Liver (tissue), 9 donors: Measurements from ENCODE around the gene IWS1. TPM values are rescaled to one million over a fixed set of nuclear protein-coding genes. Genes with fewer than 3 reads are reported as not detected.

Source experiments
- DNase-seq: peaks from one replicate; pipeline ENCODE4 v3.0.0-alpha.2; 2017; ENCODE audit warnings: low spot score
- H3K27ac ChIP-seq, 2 donors: one replicate each; pipeline ENCODE4 v1.7.0; 2013; ENCODE audit warnings: inconsistent platforms in 2 of 2, low read length in 2 of 2, control low read depth in 1 of 2, low read depth in 1 of 2, mild to moderate bottlenecking in 1 of 2
- H3K27me3 ChIP-seq, 4 donors: one replicate each; pipeline versions ENCODE4 v1.6.1 to v1.7.0; 2013; ENCODE audit warnings: low read length in 3 of 4, inconsistent platforms in 1 of 4, mild to moderate bottlenecking in 1 of 4, moderate library complexity in 1 of 4; ENCODE audit not compliant: control insufficient read depth in 4 of 4, insufficient read depth in 4 of 4
- H3K36me3 ChIP-seq, 4 donors: one replicate each; pipeline versions ENCODE4 v1.6.1 to v1.7.0; 2013; ENCODE audit warnings: low read length in 3 of 4, mild to moderate bottlenecking in 3 of 4, low read depth in 1 of 4, moderate library complexity in 1 of 4; ENCODE audit not compliant: control insufficient read depth in 4 of 4, insufficient read depth in 3 of 4
- H3K4me1 ChIP-seq, 4 donors: one replicate each; pipeline versions ENCODE4 v1.6.1 to v1.7.0; 2013; ENCODE audit warnings: low read length in 3 of 4, mild to moderate bottlenecking in 3 of 4, moderate library complexity in 1 of 4; ENCODE audit not compliant: control insufficient read depth in 4 of 4, insufficient read depth in 4 of 4
- H3K4me3 ChIP-seq, 3 donors: one replicate each; pipeline versions ENCODE4 v1.6.1 to v1.7.0; 2013; ENCODE audit warnings: low read length in 3 of 3, control low read depth in 1 of 3, low read depth in 1 of 3, mild to moderate bottlenecking in 1 of 3
- H3K9ac ChIP-seq, 2 donors: one replicate each; pipeline ENCODE4 v1.7.0; 2013; ENCODE audit warnings: low read length in 2 of 2, mild to moderate bottlenecking in 2 of 2, moderate library complexity in 2 of 2, control low read depth in 1 of 2, low read depth in 1 of 2
- H3K9me3 ChIP-seq, 4 donors: one replicate each; pipeline versions ENCODE4 v1.6.1 to v1.7.0; 2013; ENCODE audit warnings: low read length in 3 of 4; ENCODE audit not compliant: control insufficient read depth in 4 of 4
- EGR1 ChIP-seq, 2 donors: IDR thresholded peaks; 2 replicates each; pipeline ENCODE4 v1.6.1; 2016 to 2018; ENCODE audit warnings: antibody characterized with exemption in 2 of 2, low read depth in 2 of 2
- FOXA2 ChIP-seq: IDR thresholded peaks from 2 replicates; pipeline ENCODE4 v1.6.1; 2016; ENCODE audit warnings: antibody characterized with exemption
- GABPA ChIP-seq, 2 donors: IDR thresholded peaks in 1 of 2; conservative IDR thresholded peaks in 1 of 2; 2 replicates each; pipeline ENCODE4 v1.6.1; 2016; ENCODE audit warnings: antibody characterized with exemption in 2 of 2, mild to moderate bottlenecking in 1 of 2, moderate library complexity in 1 of 2
- HNF4A ChIP-seq, 2 donors: conservative IDR thresholded peaks; 2 replicates each; pipeline ENCODE4 v1.6.1; 2016; ENCODE audit warnings: antibody characterized with exemption in 2 of 2, mild to moderate bottlenecking in 2 of 2
- HNF4G ChIP-seq: IDR thresholded peaks from 2 replicates; pipeline ENCODE4 v1.6.1; 2016; ENCODE audit warnings: antibody characterized with exemption
- NR2F2 ChIP-seq: IDR thresholded peaks from 2 replicates; pipeline ENCODE4 v1.6.1; 2016; ENCODE audit warnings: antibody characterized with exemption
- RAD21 ChIP-seq, 2 donors: IDR thresholded peaks; 2 replicates each; pipeline ENCODE4 v1.6.1; 2016; ENCODE audit warnings: antibody characterized with exemption in 2 of 2, mild to moderate bottlenecking in 2 of 2
- RXRA ChIP-seq, 2 donors: IDR thresholded peaks; 2 replicates each; pipeline ENCODE4 v1.6.1; 2017 to 2018; ENCODE audit warnings: antibody characterized with exemption in 2 of 2, mild to moderate bottlenecking in 1 of 2
- SP1 ChIP-seq: IDR thresholded peaks from 2 replicates; pipeline ENCODE4 v1.6.1; 2018; ENCODE audit warnings: antibody characterized with exemption, mild to moderate bottlenecking
- TAF1 ChIP-seq: conservative IDR thresholded peaks from 2 replicates; pipeline ENCODE4 v1.6.1; 2016; ENCODE audit warnings: antibody characterized with exemption, mild to moderate bottlenecking
- YY1 ChIP-seq: IDR thresholded peaks from 2 replicates; pipeline ENCODE4 v1.6.1; 2016; ENCODE audit warnings: antibody characterized with exemption, mild to moderate bottlenecking
- WGBS: extraction: QIAGEN DNeasy Blood & Tissue Kit; methylation state at CpG from one replicate; pipeline ENCODE4 v1.1.7; 2013; 5-methylcytosine and 5-hydroxymethylcytosine counted together
- polyA plus RNA-seq, 2 donors: library from polyadenylated mRNA; stranded (reverse) in 1 of 2; unstranded in 1 of 2; fragments of 200-250 nt in 1 of 2; fragments of >200 nt in 1 of 2; fragmentation: Nextera tagmentation in 1 of 2; extraction: Ambion mirVana in 1 of 2; gene quantifications; one replicate each; pipeline versions ENCODE4 v1.2.1 to v1.2.3, GENCODE V29; 2013 to 2015
- total RNA-seq, 2 donors: library from RNA; depleted of rRNA; stranded (reverse); fragments of >200 nt; gene quantifications; one replicate each; pipeline ENCODE4 v1.2.3, GENCODE V29; 2014
- TF ChIP-seq, protein P1 (sequence below): fragments of 150-350 bp; IDR thresholded peaks from 2 replicates; pipeline ENCODE4 v1.5.1; 2017; ENCODE audit warnings: improper control_type of control experiment, low read depth, low read length; ENCODE audit not compliant: missing input control
- TF ChIP-seq, protein P2 (sequence below): IDR thresholded peaks from 2 replicates; pipeline ENCODE4 v1.6.1; 2016; ENCODE audit warnings: antibody characterized with exemption
- TF ChIP-seq, protein P3 (sequence below): IDR thresholded peaks from 2 replicates; pipeline ENCODE4 v1.6.1; 2016; ENCODE audit warnings: antibody characterized with exemption, mild to moderate bottlenecking
- TF ChIP-seq, protein P4 (sequence below): IDR thresholded peaks from 2 replicates; pipeline ENCODE4 v1.6.1; 2016; ENCODE audit warnings: antibody characterized with exemption
- TF ChIP-seq, protein P5 (sequence below): IDR thresholded peaks from 2 replicates; pipeline ENCODE4 v1.6.1; 2016; ENCODE audit warnings: antibody characterized with exemption
- donor health status: healthy.
- donor health status: healthy.
- donor health status: healthy.
- donor health status: healthy.
- donor health status: healthy.

Gene IWS1
- total and polyA plus RNA-seq, 4 donors, result 13.0 to 28.9 (median 22.8) TPM

DNA sequence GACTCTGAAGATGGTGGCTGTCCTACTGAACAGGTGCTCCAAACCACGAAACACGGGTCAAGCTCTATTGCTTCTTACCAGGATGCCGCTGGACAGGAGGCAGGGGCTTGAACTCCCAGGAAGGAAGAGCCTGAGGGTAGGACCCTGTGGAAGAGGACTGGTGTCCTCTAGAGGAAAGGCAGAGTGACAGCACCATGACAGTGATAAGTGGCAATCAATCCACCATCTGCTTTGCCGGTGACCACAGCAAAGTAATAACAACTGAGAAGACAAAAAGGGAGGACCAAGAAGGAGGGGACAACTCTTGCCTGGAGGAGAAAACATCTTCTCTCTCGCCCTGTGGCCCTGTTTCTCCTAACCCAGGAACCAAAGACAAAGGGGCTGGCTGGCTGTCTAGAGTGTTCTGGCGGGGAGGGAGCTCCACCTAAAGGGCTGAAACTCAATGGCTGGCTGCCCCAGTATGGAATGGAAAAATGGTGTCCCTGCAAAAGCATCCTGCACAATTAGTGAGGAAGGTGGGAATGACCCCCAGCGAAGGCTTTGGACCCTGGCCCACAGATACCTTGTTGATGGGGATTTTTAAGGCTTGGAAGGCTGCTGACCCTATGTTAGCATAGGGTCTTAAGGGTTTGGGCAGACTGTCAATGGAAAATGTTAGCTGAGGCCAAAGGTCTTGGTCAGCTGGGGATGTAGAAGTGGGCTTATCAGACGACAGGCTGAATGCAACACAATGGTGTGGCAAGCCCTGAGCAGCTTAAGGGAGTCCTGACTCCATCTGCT is 72.7 kb downstream of the IWS1 start:
- no peaks in the 10 kb centered on the region for H3K9me3 ChIP-seq
- H3K4me1 ChIP-seq, result peaks cover 2 to 22% (median 12%) of the 10 kb centered on the region in 4 donors
- H3K4me3 ChIP-seq, result no peak overlapping the region
- H3K9ac ChIP-seq, result no peak overlapping the region
- H3K36me3 ChIP-seq, result no peaks in the 10 kb centered on the region
- TF ChIP-seq, protein P1, sequence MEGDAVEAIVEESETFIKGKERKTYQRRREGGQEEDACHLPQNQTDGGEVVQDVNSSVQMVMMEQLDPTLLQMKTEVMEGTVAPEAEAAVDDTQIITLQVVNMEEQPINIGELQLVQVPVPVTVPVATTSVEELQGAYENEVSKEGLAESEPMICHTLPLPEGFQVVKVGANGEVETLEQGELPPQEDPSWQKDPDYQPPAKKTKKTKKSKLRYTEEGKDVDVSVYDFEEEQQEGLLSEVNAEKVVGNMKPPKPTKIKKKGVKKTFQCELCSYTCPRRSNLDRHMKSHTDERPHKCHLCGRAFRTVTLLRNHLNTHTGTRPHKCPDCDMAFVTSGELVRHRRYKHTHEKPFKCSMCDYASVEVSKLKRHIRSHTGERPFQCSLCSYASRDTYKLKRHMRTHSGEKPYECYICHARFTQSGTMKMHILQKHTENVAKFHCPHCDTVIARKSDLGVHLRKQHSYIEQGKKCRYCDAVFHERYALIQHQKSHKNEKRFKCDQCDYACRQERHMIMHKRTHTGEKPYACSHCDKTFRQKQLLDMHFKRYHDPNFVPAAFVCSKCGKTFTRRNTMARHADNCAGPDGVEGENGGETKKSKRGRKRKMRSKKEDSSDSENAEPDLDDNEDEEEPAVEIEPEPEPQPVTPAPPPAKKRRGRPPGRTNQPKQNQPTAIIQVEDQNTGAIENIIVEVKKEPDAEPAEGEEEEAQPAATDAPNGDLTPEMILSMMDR, result peak; percentile 42
- no peak for TF ChIP-seq NR2F2
- TF ChIP-seq, protein P2, sequence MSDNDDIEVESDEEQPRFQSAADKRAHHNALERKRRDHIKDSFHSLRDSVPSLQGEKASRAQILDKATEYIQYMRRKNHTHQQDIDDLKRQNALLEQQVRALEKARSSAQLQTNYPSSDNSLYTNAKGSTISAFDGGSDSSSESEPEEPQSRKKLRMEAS, result no peak
- peak; percentile 72 for TF ChIP-seq YY1
- TF ChIP-seq RXRA (IDR thresholded peaks at IDR 0.05), result no peak
- no peak for TF ChIP-seq SP1
- peak; percentile 81 for TF ChIP-seq RAD21 (IDR thresholded peaks at IDR 0.05)
- TF ChIP-seq, protein P3, sequence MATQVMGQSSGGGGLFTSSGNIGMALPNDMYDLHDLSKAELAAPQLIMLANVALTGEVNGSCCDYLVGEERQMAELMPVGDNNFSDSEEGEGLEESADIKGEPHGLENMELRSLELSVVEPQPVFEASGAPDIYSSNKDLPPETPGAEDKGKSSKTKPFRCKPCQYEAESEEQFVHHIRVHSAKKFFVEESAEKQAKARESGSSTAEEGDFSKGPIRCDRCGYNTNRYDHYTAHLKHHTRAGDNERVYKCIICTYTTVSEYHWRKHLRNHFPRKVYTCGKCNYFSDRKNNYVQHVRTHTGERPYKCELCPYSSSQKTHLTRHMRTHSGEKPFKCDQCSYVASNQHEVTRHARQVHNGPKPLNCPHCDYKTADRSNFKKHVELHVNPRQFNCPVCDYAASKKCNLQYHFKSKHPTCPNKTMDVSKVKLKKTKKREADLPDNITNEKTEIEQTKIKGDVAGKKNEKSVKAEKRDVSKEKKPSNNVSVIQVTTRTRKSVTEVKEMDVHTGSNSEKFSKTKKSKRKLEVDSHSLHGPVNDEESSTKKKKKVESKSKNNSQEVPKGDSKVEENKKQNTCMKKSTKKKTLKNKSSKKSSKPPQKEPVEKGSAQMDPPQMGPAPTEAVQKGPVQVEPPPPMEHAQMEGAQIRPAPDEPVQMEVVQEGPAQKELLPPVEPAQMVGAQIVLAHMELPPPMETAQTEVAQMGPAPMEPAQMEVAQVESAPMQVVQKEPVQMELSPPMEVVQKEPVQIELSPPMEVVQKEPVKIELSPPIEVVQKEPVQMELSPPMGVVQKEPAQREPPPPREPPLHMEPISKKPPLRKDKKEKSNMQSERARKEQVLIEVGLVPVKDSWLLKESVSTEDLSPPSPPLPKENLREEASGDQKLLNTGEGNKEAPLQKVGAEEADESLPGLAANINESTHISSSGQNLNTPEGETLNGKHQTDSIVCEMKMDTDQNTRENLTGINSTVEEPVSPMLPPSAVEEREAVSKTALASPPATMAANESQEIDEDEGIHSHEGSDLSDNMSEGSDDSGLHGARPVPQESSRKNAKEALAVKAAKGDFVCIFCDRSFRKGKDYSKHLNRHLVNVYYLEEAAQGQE, result no peak
- TF ChIP-seq TAF1, result no peak
- TF ChIP-seq HNF4A (conservative IDR thresholded peaks at IDR 0.05), result peak; percentile 25 to 38
- TF ChIP-seq, protein P4, sequence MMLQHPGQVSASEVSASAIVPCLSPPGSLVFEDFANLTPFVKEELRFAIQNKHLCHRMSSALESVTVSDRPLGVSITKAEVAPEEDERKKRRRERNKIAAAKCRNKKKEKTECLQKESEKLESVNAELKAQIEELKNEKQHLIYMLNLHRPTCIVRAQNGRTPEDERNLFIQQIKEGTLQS, result no peak
- TF ChIP-seq, protein P5, sequence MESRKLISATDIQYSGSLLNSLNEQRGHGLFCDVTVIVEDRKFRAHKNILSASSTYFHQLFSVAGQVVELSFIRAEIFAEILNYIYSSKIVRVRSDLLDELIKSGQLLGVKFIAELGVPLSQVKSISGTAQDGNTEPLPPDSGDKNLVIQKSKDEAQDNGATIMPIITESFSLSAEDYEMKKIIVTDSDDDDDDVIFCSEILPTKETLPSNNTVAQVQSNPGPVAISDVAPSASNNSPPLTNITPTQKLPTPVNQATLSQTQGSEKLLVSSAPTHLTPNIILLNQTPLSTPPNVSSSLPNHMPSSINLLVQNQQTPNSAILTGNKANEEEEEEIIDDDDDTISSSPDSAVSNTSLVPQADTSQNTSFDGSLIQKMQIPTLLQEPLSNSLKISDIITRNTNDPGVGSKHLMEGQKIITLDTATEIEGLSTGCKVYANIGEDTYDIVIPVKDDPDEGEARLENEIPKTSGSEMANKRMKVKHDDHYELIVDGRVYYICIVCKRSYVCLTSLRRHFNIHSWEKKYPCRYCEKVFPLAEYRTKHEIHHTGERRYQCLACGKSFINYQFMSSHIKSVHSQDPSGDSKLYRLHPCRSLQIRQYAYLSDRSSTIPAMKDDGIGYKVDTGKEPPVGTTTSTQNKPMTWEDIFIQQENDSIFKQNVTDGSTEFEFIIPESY, result no peak
- TF ChIP-seq EGR1 (IDR thresholded peaks at IDR 0.05; ENCODE audit: low read depth in 2 of 2), result no peak
- no peak for DNase-seq
- WGBS, result 80% methylated on average over 8 of the region's 8 CpGs
- H3K27me3 ChIP-seq, result no peaks in the 10 kb centered on the region
- peak overlapping the region; percentile 1 to 93 for H3K27ac ChIP-seq

DNA sequence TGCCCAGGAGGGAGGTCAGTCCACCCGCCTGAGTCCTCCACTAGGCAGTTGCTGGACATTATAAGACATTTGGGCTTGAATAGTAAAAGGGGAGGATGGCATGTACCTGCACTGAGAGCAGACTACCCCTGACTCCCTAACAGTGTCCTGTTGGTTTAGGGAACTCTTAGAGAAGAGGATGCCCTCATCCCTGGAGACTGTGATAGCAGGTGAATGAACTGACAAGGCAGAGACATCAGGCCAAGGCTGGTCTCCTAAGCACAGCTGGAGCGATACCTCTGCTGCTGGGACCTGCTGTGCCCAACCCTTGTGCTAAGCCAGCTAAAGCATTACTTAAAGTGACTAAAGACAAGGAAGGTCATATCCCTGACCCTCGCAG is 73.3 kb downstream of the IWS1 start:
- Histone ChIP-seq H3K27ac (peak overlapping the region in 1 of 2 donors; percentile 1), H3K36me3 (no peaks in the 10 kb centered on the region), H3K9me3 (no peaks in the 10 kb centered on the region), H3K9ac (no peak overlapping the region), H3K4me1 (peaks cover 2 to 22% (median 12%) of the 10 kb centered on the region in 4 donors), H3K4me3 (no peak overlapping the region), H3K27me3 (no peaks in the 10 kb centered on the region)
- 97% methylated on average over 3 of the region's 3 CpGs for WGBS
- DNase-seq, result no peak
- no peak for TF ChIP-seq NR2F2
- TF ChIP-seq, protein P2, result no peak
- no peak for TF ChIP-seq GABPA (IDR thresholded peaks at IDR 0.05 in 1 of 2, conservative IDR thresholded peaks at IDR 0.05 in 1 of 2)
- TF ChIP-seq, protein P1, result no peak
- TF ChIP-seq, protein P3, result no peak
- no peak for TF ChIP-seq TAF1
- no peak for TF ChIP-seq HNF4A (conservative IDR thresholded peaks at IDR 0.05)
- no peak for TF ChIP-seq FOXA2
- no peak for TF ChIP-seq HNF4G
